K562 (cell line): ENCODE measurements around the gene CCDC174. TPM values are rescaled to one million over a fixed set of nuclear protein-coding genes. Genes with fewer than 3 reads are reported as not detected.

ENCODE experiments used
- ARID2 ChIP-seq: fragments of 450-650 bp; IDR thresholded peaks from 2 replicates; pipeline ENCODE4 v1.6.1; 2017; ENCODE audit warnings: antibody characterized with exemption, mild to moderate bottlenecking
- CXXC5 ChIP-seq: fragments of 250-450 bp; sonication (Bioruptor Pico); IDR thresholded peaks from 2 replicates; pipeline ENCODE4 v1.8.0; 2022; ENCODE audit warnings: inconsistent platforms, mild to moderate bottlenecking, moderate library complexity
- ELF1 ChIP-seq: fragments of 200-800 bp; sonication (Bioruptor generic); IDR thresholded peaks from 2 replicates; pipeline ENCODE4 v1.6.1; 2016; ENCODE audit warnings: missing genetic modification characterization, missing compliant biosample characterization
- GABPB2 ChIP-seq: fragments of 250-450 bp; sonication (Bioruptor Pico); conservative IDR thresholded peaks from 2 replicates; pipeline ENCODE4 v1.5.1; 2021; ENCODE audit warnings: mild to moderate bottlenecking
- HDAC3 ChIP-seq: fragments of 450-650 bp; IDR thresholded peaks from 2 replicates; pipeline ENCODE4 v1.6.1; 2018; ENCODE audit warnings: borderline replicate concordance, mild to moderate bottlenecking, moderate library complexity; ENCODE audit not compliant: partially characterized antibody
- KDM4B ChIP-seq, 2 experiments: fragments of 450-650 bp in 1 of 2; sonication (generic) in 1 of 2; IDR thresholded peaks; 2 replicates each; pipeline ENCODE4 v1.6.1; 2016 to 2017; ENCODE audit warnings: borderline replicate concordance in 2 of 2, antibody characterized with exemption in 1 of 2, low read depth in 1 of 2, mild to moderate bottlenecking in 1 of 2
- KLF10 ChIP-seq: fragments of 250-450 bp; sonication (Bioruptor Pico); IDR thresholded peaks from 2 replicates; pipeline ENCODE4 v1.6.1; 2021; ENCODE audit warnings: matching md5 sums
- LEF1 ChIP-seq: fragments of 450-650 bp; IDR thresholded peaks from 2 replicates; pipeline ENCODE4 v1.6.1; 2016; ENCODE audit warnings: mild to moderate bottlenecking
- POLR2AphosphoS5 ChIP-seq: IDR thresholded peaks from 2 replicates; pipeline ENCODE4 v1.6.1; 2011; ENCODE audit warnings: mild to moderate bottlenecking, low read depth, low read length, moderate library complexity; ENCODE audit not compliant: control insufficient read depth, insufficient read depth
- POLR3A ChIP-seq: IDR thresholded peaks from 2 replicates; pipeline ENCODE4 v1.6.1; 2011; ENCODE audit warnings: borderline replicate concordance, mild to moderate bottlenecking, moderate library complexity; ENCODE audit not compliant: insufficient read length, insufficient read depth; ENCODE audit errors: extremely low read depth
- PTBP1 ChIP-seq: fragments of 200-400 bp; formaldehyde crosslinking; IDR thresholded peaks from 2 replicates; pipeline ENCODE4 v1.6.1; 2017; ENCODE audit warnings: low read depth, low read length
- RBM34 ChIP-seq: fragments of 200-400 bp; formaldehyde crosslinking; IDR thresholded peaks from 2 replicates; pipeline ENCODE4 v1.6.1; 2018; ENCODE audit warnings: low read length, borderline replicate concordance; ENCODE audit not compliant: insufficient read depth
- RFX5 ChIP-seq: IDR thresholded peaks from 2 replicates; pipeline ENCODE4 v1.6.1; 2011; ENCODE audit warnings: low read depth, mild to moderate bottlenecking, improper control_type of control experiment, low read length
- SMAD2 ChIP-seq: fragments of 150-350 bp; IDR thresholded peaks from 2 replicates; pipeline ENCODE4 v1.6.1; 2014; ENCODE audit warnings: low read depth, mild to moderate bottlenecking, low read length
- SMARCA5 ChIP-seq: fragments of 450-650 bp; IDR thresholded peaks from 2 replicates; pipeline ENCODE4 v1.6.1; 2016
- TARDBP ChIP-seq: fragments of 450-650 bp; IDR thresholded peaks from 2 replicates; pipeline ENCODE4 v1.6.1; 2016
- TEAD4 ChIP-seq, 2 experiments: sonication (generic) in 1 of 2; formaldehyde crosslinking in 1 of 2; IDR thresholded peaks; 2 replicates each; pipeline versions ENCODE4 v1.6.1 to v1.8.0; 2012 to 2022; ENCODE audit warnings: borderline replicate concordance in 1 of 2, inconsistent platforms in 1 of 2, low read length in 1 of 2, mild to moderate bottlenecking in 1 of 2, missing genetic modification reagents in 1 of 2
- TFAM ChIP-seq: fragments of 250-450 bp; sonication (Bioruptor Pico); conservative IDR thresholded peaks from 2 replicates; pipeline ENCODE4 v1.5.0; 2021; ENCODE audit warnings: mild to moderate bottlenecking, moderate library complexity
- ZC3H8 ChIP-seq: fragments of 450-650 bp; IDR thresholded peaks from 2 replicates; pipeline ENCODE4 v1.6.1; 2017
- ZNF217 ChIP-seq: sonication (generic); formaldehyde crosslinking; IDR thresholded peaks from 2 replicates; pipeline ENCODE4 v1.8.0; 2022; ENCODE audit warnings: mild to moderate bottlenecking, missing genetic modification reagents
- ZNF239 ChIP-seq: fragments of 250-450 bp; sonication (Bioruptor Pico); IDR thresholded peaks from 2 replicates; pipeline ENCODE4 v1.4.0; 2020; ENCODE audit warnings: mild to moderate bottlenecking
- ZZZ3 ChIP-seq: fragments of 450-650 bp; IDR thresholded peaks from 2 replicates; pipeline ENCODE4 v1.6.1; 2016; ENCODE audit warnings: antibody characterized with exemption, mild to moderate bottlenecking, moderate library complexity
- polyA plus RNA-seq, 8 experiments: library from polyadenylated mRNA; depleted of rRNA in 4 of 8; stranded (reverse) in 5 of 8; unstranded in 3 of 8; fragments of >200 nt; fragmentation: Nextera tagmentation in 2 of 8; fragmentation: Illumina TruSeq in 1 of 8; extraction: Ambion mirVana in 2 of 8; extraction: Trizol in 1 of 8; gene quantifications; 2 replicates each; pipeline versions ENCODE4 v1.2.1 to v1.2.3, GENCODE V29; 2011 to 2014; ENCODE audit warnings: inconsistent platforms in 1 of 8, missing spikeins in 1 of 8
- total RNA-seq, 7 experiments: library from RNA; depleted of rRNA in 6 of 7; stranded (reverse); fragments of >200 nt in 6 of 7; fragmentation: Illumina TruSeq in 2 of 7; extraction: Trizol in 2 of 7; gene quantifications; 2 replicates each; pipeline versions ENCODE4 v1.2.1 to v1.2.3, GENCODE V29; 2011 to 2021; ENCODE audit warnings: low replicate concordance in 1 of 7
- TF ChIP-seq, protein P1 (sequence below): sonication (generic); formaldehyde crosslinking; IDR thresholded peaks from 2 replicates; pipeline ENCODE4 v1.8.1; 2023; ENCODE audit warnings: mild to moderate bottlenecking, missing genetic modification reagents
- TF ChIP-seq, protein P2 (sequence below): sonication (generic); formaldehyde crosslinking; IDR thresholded peaks from 2 replicates; pipeline ENCODE4 v1.8.0; 2022; ENCODE audit warnings: mild to moderate bottlenecking, low read depth, missing genetic modification reagents
- TF ChIP-seq, protein P3 (sequence below): fragments of 250-450 bp; sonication (Bioruptor Pico); IDR thresholded peaks from 2 replicates; pipeline ENCODE4 v1.8.0; 2022; ENCODE audit warnings: inconsistent platforms, mild to moderate bottlenecking, moderate library complexity, borderline replicate concordance

Gene CCDC174
- total and polyA plus RNA-seq, 9 of the 15 experiments (the other 6 are each of a cell fraction or from before 2014, with no cell fraction given): 7.4 to 41.0 (median 28.5) TPM

DNA sequence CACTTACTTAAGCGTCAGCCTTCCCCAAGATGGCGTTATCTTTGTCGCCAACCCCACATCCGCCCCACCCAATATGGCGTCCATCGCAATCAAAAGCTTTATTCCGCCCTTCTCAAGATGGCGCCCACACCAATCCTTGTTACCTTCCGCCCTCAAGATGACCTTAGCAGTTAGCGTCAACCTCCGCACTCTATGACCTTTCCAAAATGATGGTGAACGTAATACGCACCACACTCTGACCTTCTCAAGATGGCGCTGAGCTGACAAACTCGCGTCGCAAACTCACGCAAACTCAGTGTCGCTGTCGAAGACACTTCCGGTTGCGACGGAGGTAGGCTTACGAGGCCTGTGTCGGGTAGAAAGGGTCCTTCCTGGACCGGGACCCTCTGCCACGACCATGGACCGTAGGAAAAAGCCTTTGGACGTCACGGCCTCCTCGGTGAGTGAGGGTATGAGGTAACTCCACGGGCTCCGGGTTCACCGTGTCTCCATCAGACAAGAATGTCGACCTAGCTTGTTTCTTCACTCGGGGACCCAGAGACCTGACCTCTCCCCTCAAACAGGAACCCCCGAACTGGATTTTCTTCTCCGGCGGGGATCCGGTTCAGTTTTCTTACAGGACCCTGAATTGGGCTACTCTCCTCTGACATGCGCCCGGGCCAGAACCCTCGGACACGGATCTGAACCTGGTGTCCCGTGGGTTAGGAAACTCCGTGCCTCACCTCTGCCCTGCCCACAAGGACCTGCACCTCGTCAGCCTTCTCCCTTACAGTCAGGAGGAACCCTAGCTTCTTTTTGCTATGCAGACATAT, at the start of gene CCDC174 (continued):
- TF ChIP-seq GABPB2: no peak
- TF ChIP-seq, protein P1, sequence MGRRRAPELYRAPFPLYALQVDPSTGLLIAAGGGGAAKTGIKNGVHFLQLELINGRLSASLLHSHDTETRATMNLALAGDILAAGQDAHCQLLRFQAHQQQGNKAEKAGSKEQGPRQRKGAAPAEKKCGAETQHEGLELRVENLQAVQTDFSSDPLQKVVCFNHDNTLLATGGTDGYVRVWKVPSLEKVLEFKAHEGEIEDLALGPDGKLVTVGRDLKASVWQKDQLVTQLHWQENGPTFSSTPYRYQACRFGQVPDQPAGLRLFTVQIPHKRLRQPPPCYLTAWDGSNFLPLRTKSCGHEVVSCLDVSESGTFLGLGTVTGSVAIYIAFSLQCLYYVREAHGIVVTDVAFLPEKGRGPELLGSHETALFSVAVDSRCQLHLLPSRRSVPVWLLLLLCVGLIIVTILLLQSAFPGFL (CRISPR knock-in tag): no peak
- no peak for TF ChIP-seq RBM34
- TF ChIP-seq KDM4B (IDR thresholded peaks at IDR 0.05; ENCODE audit: borderline replicate concordance in 2 of 2, low read depth in 1 of 2): peak in 1 of 2 experiments; percentile 79; a peak in 2 of 4 replicates
- TF ChIP-seq TFAM (CRISPR knock-in tag): no peak
- TF ChIP-seq RFX5: no peak
- no peak for TF ChIP-seq ZC3H8
- TF ChIP-seq POLR2AphosphoS5: peak; percentile 96
- TF ChIP-seq ARID2: no peak
- TF ChIP-seq POLR3A: no peak
- peak; percentile 37; the same call in 1 of the 2 replicates for TF ChIP-seq TEAD4 (IDR thresholded peaks at IDR 0.05; ENCODE audit: low read length)
- no peak for TF ChIP-seq TEAD4 (CRISPR knock-in tag; IDR thresholded peaks at IDR 0.05; ENCODE audit: borderline replicate concordance)
- no peak for TF ChIP-seq KLF10 (CRISPR knock-in tag)
- TF ChIP-seq TARDBP: peak; percentile 92
- TF ChIP-seq, protein P2, sequence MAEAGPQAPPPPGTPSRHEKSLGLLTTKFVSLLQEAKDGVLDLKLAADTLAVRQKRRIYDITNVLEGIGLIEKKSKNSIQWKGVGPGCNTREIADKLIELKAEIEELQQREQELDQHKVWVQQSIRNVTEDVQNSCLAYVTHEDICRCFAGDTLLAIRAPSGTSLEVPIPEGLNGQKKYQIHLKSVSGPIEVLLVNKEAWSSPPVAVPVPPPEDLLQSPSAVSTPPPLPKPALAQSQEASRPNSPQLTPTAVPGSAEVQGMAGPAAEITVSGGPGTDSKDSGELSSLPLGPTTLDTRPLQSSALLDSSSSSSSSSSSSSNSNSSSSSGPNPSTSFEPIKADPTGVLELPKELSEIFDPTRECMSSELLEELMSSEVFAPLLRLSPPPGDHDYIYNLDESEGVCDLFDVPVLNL (CRISPR knock-in tag): no peak
- TF ChIP-seq SMAD2: no peak
- TF ChIP-seq ZZZ3: 0 out of 2 replicates have a peak, but pooled peaks have one; percentile 35
- peak; percentile 100 for TF ChIP-seq ELF1 (tag)
- TF ChIP-seq PTBP1: no peak
- TF ChIP-seq ZNF217 (CRISPR knock-in tag): no peak
- no peak for TF ChIP-seq LEF1
- TF ChIP-seq, protein P3, sequence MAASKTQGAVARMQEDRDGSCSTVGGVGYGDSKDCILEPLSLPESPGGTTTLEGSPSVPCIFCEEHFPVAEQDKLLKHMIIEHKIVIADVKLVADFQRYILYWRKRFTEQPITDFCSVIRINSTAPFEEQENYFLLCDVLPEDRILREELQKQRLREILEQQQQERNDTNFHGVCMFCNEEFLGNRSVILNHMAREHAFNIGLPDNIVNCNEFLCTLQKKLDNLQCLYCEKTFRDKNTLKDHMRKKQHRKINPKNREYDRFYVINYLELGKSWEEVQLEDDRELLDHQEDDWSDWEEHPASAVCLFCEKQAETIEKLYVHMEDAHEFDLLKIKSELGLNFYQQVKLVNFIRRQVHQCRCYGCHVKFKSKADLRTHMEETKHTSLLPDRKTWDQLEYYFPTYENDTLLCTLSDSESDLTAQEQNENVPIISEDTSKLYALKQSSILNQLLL (CRISPR knock-in tag): no peak
- no peak for TF ChIP-seq SMARCA5
- peak; percentile 6 for TF ChIP-seq HDAC3
- peak; percentile 79 for TF ChIP-seq ZNF239 (CRISPR knock-in tag)
- peak; percentile 97 for TF ChIP-seq CXXC5 (CRISPR knock-in tag)
